HEK293T (cell line): Measurements from ENCODE around the gene TIPARP.

Source experiments
- BHLHE40 ChIP-seq: fragments of 450-650 bp; IDR thresholded peaks from 2 replicates; pipeline ENCODE4 v1.6.1; 2016; ENCODE audit warnings: mild to moderate bottlenecking, moderate library complexity, borderline replicate concordance
- ELF4 ChIP-seq: fragments of 450-650 bp; IDR thresholded peaks from 2 replicates; pipeline ENCODE4 v1.6.1; 2017; ENCODE audit warnings: antibody characterized with exemption
- FOXA1 ChIP-seq: fragments of 450-650 bp; IDR thresholded peaks from 2 replicates; pipeline ENCODE4 v1.6.1; 2016; ENCODE audit warnings: mild to moderate bottlenecking
- FOXK2 ChIP-seq: fragments of 450-650 bp; IDR thresholded peaks from 2 replicates; pipeline ENCODE4 v1.6.1; 2016; ENCODE audit warnings: mild to moderate bottlenecking
- FOXM1 ChIP-seq: fragments of 450-650 bp; IDR thresholded peaks from 2 replicates; pipeline ENCODE4 v1.6.1; 2017; ENCODE audit warnings: mild to moderate bottlenecking, borderline replicate concordance
- HDGF ChIP-seq: fragments of 450-650 bp; IDR thresholded peaks from 2 replicates; pipeline ENCODE4 v1.6.1; 2017; ENCODE audit warnings: antibody characterized with exemption, borderline replicate concordance
- L3MBTL2 ChIP-seq: fragments of 450-650 bp; conservative IDR thresholded peaks from 2 replicates; pipeline ENCODE4 v1.6.1; 2016; ENCODE audit warnings: mild to moderate bottlenecking
- LEF1 ChIP-seq: fragments of 450-650 bp; IDR thresholded peaks from 2 replicates; pipeline ENCODE4 v1.6.1; 2017; ENCODE audit warnings: mild to moderate bottlenecking, borderline replicate concordance
- NFRKB ChIP-seq: fragments of 450-650 bp; IDR thresholded peaks from 2 replicates; pipeline ENCODE4 v1.6.1; 2016; ENCODE audit warnings: mild to moderate bottlenecking, moderate library complexity
- SP1 ChIP-seq: fragments of 450-650 bp; IDR thresholded peaks from 2 replicates; pipeline ENCODE4 v1.6.1; 2017
- SUZ12 ChIP-seq: fragments of 450-650 bp; IDR thresholded peaks from 2 replicates; pipeline ENCODE4 v1.6.1; 2016; ENCODE audit warnings: mild to moderate bottlenecking
- ZNF384 ChIP-seq: fragments of 450-650 bp; IDR thresholded peaks from 2 replicates; pipeline ENCODE4 v1.6.1; 2016

DNA sequence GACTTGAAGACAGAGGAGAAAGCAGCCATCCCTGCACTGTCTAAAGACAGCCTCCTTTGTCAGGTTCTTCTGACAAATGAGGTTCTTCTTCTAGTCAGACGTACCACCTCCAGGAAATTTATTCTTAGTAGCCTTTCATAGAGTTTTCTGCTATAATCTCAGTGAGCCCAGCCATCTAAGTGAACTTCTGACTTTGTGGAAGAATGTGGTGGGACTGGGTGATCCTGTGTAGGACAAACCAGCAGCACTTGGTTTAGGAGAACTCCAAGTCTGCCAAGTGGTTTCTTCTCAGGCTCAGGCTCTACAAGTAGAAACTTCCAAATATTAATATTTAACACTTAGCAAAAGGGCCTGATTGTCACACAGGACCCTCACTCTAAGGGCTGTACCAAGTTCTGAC, 52.1 kb downstream of the TIPARP start:
- TF ChIP-seq FOXM1 (no peak), SP1 (no peak), ZNF384 (no peak), FOXK2 (no peak), HDGF (no peak), SUZ12 (no peak), L3MBTL2 (no peak), LEF1 (no peak), FOXA1 (no peak), BHLHE40 (no peak), ELF4 (no peak), NFRKB (no peak)
